NCI-H2107 treated with DMSO at 0.1 percent for 48 hours (cell line): ENCODE results near the gene OR10G3.
A peak's percentile ranks its signal among the peaks of the same experiment; 100 is the strongest.
"Not testable (repeated sequence)": the region's sequence is repeated elsewhere in the genome, so short reads cannot be mapped to it uniquely, and the experiment has no call there.

Experiments used
- DNase-seq: peaks from one replicate; lab custom pipeline; 2025; ENCODE audit not compliant: unreplicated experiment; lab: John Stamatoyannopoulos, UW

The OR10G3 gene, protein sequence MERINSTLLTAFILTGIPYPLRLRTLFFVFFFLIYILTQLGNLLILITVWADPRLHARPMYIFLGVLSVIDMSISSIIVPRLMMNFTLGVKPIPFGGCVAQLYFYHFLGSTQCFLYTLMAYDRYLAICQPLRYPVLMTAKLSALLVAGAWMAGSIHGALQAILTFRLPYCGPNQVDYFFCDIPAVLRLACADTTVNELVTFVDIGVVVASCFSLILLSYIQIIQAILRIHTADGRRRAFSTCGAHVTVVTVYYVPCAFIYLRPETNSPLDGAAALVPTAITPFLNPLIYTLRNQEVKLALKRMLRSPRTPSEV

DNA sequence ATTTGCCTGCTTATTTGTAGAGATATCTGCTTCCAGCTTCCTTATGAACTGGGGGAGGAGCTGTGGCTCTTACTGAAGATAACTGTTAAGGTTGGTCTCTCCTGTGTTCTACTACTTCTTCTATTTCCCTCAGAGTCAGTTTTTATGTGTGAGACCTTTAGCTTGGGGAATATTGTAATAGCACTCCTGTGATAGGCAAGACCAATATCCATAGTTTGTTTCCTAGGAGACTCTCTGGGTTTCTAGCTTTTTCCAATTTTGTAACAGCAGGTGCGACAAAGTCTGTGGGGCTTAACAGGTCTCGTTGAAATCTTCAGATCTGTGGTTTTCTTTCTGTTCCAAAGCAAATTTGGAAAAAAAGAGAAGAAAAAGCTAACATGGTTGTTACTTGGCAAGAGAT is at the start of gene OR10G3:
Gene OR10G3 (minus strand): TSS at position 101 of the 400 bp plus-strand sequence. CDS start 9,332 bp downstream, outside the sequence.
- no peak for DNase-seq

DNA sequence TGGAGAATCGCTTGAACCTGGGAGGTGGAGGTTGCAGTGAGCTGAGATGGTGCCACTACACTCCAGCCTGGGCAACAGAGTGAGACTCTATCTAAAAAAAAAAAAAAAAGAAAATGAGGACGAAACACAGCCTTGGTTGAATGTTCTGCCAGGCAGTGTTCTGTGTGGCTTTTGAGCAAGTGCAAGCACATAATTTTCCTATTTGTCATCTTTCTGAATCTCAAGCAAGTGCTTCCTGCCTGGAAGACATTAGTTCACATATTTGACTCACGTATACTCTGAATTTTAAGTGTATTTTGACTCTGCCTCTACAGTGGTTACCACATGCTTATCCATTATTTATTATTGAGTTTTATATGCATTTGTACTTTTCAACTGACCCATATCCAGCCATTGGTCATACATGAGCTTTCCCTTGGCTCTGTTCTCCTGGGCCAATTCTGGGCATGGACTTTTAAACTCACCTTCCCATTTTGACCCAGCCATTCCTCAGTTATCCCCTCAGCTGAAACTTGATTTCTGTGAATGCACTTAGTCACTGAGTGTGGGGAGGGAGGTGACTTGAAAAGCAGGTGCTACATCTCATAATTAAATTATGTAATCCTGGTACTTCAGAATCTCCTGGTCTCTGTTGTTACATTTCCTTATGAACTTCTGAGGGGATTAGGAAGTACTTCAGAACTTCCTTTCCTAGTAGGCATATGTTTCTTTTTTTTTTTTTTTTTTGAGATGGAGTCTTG is 46.8 kb upstream of the OR10G3 start:
- no peak for DNase-seq

DNA sequence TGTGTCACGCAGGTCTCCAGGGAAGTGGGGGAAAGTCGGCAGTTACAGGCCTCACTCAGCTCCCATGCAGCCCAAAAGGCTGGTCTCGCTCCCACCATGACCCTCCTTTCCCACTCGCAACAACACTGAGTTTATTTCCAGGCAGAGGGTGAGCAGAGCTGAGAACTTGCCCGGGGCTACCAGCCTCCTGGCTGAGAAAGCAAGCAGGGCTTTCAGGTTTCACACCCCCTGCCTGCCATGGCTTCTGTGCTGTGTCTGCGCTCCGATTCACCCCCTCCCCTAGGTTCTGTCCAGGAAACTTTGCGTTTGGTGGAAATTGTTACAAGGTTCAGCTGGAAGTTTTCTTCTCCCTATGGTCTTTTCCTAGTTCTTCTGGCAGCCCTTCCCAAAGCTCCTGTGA is 37.7 kb upstream of the OR10G3 start:
- DNase-seq = no peak

DNA sequence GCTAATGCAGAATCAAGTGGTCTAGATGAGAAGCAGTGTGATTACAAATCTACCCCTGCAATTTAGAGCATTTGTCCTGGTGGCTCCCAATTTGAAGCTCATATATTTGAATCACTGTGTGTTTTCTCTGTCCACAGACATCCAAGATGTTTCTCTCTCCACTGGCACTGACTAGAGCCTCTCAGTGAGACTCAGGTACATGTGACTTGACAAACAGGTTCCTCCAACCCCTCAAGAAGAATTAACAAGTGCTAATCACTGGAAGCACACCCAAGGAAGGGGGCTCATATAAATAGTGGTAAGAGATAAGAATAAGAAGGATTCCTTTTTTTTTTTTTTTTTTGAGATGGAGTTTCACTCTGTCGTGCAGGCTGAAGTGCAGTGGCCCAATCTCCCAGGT is 34.4 kb upstream of the OR10G3 start:
- DNase-seq = no peak

DNA sequence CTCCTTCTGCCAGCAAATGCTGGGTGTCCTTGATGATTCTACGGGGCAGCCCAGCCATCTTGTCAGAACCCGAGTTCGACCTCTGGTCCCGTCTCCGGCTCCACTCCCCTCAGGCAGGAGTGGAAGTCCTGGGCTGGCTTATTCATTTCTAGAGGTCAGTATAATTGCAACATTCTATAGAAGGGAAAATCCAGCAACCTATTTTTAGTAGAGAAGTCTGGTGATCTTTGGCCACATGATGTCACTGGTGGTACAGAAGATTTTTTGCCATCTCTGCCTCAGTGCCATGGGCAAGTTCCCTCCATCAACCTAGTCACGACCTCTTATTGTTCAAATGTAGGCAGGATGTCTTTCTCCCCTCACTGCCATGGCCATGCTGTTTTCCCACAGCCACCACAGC is 32.4 kb upstream of the OR10G3 start:
- DNase-seq = no peak

DNA sequence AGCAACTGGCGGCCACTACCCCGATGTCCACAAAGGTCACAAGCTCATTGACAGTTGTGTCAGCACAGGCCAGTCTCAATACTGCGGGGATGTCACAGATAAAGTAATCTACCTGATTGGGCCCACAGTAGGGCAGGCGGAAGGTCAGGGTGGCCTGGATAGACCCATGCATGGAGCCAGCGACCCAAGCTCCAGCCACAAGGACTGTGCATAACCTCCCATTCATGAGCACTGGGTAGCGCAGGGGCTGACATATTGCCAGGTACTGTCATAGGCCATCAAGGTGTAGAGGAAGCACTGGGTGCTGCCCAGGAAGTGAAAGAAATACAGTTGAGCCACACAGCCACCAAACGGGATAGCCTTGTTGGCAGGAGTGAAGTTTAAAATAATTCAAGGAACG is 22.3 kb upstream of the OR10G3 start:
- not testable (repeated sequence) for DNase-seq

DNA sequence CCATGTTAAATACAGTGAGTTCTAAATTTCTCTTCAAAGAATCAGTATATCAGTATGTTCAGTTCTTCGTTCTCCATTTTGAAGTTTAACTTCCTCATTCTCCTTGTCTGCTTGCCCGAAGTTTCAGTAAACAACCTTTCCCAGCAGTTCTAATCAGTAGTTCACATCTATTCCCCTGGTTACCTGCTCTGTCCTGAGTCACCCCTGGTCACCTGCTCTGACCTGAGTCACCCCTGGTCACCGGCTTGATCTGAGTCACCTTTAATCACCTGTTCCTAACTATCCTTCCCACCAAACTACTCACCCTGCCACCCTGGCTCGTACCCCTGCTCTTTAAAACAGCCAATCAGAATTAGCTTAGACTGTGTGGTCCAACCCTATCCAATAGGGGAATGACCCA is 9.4 kb upstream of the OR10G3 start:
- no peak for DNase-seq

DNA sequence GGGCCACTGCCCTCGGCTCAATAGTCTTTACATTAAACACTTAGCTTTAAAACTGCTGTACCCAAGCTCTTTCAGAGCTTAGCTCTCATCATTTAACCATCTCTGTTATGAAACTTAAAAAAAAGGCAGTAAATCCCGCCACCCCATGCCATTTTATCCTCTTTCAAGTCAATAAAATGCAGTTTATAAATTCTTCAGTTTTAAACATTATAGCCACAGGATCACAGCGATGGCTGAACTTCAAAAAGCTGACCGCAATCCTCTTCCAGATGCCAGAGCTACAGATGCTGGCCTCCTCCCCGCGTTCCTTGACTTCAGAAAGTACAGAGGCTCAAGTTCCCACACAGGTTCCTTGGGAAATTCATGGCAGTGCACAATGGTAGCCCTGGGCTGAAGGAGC is 4.2 kb downstream of the OR10G3 start:
- DNase-seq = no peak

DNA sequence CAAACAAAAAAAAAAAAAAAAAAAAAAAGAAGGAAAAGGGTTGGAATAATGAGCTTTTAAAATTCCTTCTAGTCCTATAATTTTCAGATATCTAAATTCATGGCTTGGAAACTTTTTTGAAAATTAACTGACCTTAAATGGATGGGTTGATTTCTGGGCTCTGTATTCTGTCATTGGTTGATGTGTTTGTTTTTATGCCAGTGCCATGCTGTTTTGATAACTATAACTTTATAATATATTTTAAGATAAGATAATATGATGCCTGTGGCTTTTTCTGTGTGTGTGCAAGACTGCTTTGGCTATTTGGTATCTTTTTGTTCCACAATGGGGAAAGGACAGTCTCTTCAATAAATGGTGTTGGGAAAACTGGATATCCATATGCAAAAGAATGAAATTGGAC is 7.3 kb downstream of the OR10G3 start:
- DNase-seq = no peak

DNA sequence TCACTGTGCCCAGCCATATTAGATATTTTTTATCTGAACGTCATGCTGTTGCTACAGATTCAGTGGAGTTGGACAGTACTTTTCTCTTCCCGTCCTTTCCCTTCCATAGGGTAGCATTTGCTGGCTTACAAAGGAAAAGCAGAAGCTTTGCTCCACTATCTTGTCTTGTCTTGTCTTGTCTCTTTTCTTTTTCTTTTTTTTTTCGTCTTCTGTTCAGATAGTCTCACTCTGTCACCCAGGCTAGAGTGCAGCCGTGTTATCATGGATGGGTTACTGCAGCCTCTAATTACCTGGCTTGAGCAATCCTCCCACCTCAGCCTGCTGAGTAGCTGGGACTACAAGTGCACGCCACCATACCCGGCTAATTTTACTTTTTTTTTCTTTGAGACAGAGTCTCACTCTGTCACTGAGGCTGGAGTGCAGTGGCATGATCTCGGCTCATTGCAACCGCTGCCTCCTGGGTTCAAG is 21.1 kb downstream of the OR10G3 start:
- no peak for DNase-seq

DNA sequence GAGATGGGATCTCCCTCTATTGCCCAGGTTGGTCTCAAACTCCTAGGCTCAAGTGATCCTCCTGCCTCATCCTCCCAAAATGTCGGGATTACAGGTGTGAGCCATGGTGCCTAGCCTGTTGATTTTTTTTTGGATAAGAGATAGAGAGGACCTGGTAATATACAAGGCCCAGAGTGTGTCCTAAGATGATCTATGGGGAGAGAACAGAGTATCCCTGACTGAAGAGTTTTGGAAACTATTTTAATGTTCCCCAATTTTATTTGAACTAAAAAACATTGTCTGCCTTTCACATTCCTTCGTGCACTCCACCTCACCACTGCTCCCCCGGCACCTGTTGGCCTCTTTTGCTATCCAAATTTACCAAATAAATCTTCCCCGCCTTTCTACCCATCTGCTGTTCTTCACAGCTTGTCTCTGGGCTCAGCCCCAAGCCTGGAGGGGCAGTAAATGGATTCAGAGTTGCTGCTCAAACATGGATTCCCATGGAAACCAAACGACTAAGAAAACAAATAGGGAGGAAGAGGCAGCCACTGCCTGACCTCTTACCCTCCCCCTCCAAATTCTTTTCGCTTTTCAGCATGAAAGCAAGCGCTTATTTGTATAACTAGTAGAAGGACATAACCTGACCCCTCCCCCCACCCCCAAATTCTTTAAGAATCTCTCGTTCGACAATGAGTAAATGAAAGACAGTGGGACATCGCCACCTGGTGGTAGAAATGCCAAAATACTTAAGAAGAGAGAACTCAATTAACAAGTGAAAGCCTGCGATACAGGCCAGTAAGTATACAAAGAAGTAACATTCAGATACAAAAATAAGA is 22.6 kb downstream of the OR10G3 start:
- DNase-seq = peak; percentile 83

DNA sequence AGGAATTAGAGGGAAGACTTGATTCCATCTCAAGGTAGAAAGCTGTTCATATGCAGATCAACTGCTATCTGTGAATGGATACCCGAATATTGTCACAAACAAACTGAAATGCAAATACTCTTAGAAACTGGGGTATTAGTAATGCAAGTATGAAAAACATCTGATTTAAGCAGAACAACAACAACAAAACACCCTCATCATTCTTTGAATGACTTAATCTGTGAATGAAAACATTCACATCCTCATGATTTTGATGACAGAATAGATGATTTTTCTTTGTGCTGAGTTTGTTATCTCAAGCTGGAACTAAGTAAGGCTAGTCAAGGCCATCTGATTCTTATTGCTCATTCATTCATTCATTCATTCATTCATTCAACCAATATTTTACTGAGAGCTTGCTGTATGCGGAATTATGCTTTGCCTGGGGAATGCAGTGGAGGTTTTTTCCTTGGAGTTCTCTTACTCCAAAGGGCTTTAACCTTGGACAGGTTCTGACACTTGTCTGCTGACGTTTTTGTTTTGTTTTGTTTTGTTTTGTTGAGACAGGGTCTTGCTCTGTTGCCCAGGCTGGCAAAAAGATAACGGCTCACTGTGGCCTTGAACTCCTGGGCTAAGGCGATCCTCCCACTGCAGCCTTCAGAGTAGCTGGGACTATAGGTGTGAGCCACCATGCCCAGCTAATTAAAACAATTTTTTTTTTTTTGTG is 23.3 kb downstream of the OR10G3 start:
- DNase-seq = no peak

DNA sequence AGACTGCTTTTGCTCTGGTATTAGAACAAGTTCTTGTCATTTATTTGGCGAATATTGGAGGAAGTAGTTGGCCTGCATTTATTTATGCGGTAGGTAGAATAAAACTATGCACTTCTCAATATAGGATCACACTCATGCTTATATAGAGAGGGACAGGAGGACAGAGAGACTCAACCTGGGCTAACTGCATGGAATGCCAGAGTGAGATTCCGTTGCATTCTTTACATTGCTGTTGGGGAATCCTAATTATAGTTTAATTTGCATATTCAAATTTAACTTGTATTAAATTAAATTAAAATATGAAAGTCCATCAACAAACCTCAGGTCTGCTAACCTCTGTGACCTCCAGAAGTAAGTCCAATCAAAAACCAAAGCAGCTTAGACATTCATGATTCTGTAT is 26.6 kb downstream of the OR10G3 start:
- no peak for DNase-seq

DNA sequence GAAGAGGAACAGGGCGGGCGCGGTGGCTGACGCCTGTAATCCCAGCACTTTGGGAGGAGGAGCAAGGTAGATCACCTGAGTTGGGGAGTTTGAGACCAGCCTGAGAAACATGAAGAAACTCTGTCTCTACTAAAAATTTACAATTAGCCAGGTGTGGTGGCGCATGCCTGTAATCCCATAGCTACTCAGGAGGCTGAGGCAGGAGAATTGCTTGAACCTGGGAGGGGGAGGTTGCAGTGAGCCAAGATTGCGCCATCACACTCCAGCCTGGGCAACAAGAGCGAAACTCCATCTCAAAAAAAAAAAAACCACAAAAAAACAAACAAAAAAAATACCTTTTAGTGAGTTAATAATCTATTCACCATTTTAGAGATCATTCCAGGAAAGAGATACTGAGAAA is 35.3 kb downstream of the OR10G3 start:
- not testable (repeated sequence) for DNase-seq

DNA sequence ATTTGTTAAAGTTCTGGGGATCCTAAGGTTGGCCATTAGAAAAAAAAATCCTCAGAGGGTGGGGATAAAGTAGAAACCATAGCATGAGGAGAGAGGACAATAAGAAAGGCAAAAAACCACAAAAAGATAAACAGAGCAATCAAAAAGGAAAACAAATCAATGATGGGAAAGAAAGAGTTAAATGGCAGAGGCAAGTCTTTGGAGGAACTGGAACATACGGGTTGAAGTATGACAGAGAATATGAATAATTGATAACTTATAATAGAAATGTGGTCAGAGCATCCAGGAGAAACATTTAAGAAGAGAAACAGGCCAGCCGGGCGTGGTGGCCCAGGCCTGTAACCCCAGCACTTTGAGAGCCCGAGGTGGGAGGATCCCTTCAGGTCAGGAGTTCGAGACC is 35.9 kb downstream of the OR10G3 start:
- DNase-seq = no peak

DNA sequence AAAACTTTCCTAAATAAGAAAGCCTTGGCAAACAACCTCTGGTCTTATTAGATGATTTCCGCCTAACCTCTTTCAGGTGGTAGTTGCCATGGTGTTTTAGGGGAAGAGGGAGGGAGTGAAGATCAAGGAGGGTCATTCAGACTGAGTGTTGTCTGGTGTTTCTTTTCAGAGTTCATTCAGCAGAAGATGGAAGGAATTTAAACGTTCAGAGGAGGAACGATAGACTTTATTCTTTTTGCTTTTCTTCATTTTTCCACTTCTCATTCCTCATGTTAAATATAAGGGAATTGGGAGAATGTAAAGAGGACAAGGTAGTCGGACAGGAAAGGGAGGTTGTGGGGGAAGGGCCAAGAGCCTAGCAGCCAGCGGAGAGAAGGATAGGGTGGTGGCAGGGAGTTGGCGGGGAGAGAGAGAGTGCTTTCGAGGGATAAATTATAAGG is 36.3 kb downstream of the OR10G3 start:
- no peak for DNase-seq

DNA sequence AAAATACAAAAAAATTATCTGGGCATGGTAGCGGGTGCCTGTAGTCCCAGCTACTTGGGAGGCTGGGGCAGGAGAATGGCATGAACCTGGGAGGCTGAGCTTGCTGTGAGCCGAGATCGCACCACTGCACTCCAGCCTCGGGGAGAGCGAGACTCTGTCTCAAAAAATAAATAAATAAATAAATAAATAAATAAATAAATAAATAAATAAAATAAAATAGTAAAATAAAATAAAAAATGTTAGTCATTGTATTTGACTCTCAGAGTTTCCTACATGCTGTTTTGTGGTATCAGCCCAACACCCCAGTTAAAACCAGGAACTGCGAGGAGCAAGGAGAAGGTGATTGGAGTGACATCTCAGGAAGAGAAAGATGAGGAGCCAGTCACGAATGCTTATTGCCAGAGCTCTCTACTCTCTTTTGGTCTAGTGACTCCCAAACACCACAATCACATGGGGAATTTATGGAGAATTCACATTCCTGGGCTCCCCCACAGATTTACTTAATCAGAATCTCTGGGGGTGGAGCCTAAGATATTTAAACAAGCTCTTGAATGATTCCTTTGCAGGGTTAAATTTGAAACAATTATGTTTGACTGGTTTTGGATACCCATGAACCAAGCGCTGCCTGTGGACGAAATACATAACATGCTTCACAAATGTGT is 38.3 kb downstream of the OR10G3 start:
- DNase-seq = no peak

DNA sequence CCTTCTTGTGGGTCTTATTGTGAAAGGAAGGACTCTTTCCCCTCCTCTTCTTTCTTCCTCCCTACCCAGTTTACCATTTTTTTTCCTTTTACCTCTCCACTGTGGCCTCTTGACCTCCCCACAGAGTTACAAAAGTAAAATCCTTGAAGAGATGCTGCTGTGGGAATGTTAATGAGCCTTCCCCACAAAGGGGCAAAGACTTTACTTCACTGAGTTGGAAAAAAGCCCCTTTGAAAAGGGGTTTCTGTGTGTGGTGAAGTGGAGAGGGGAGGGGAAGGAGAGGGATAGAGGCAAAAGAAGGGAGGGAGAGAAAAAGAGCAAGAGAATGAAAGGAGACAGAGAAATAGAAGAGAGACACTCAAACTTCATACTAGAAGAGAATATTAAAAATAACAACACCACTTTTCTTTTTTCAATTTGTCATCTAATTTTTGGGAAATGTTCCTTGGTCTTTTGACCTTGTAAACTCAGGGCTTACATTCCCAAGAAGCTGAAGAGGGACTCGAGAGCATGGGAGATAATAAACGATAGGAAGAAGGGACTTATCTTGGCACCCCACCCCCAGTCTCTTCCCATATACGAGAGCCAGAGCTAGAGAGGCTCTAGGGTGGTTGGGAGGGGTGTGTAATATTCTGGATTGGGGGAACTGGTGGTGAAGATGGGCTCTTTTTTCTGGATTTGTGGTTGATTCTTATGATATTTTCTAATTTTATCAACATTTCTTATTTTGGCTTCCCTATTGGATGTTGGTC is 40.5 kb downstream of the OR10G3 start:
- DNase-seq = no peak

DNA sequence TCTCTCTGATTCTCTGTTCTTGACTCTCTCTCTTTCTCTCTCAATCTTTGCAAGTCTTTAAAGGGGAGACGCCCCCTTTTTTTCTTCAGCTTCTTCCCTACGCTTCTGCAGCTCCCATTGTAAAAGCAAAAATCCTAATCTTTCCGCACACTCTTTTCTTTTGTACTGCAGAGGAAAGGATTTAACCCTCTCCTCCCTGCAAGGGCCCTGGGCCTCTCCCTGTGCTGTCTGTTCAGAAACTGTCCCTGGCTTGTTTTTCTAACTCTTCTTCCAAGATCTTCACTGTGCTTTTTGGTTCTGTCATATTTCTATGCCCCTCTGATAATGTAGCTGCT is 42.8 kb downstream of the OR10G3 start:
- DNase-seq = no peak
